GM23338 (cell line): Measurements from ENCODE around the gene VPS8. TPM values are rescaled to one million over a fixed set of nuclear protein-coding genes. Genes with fewer than 3 reads are reported as not detected.

ENCODE experiments used
- ATAC-seq: fragments of 200-7000 bp; cut with Tn5 transposase; 3 replicates; pipeline ENCODE4 v1.9.1; 2020
- DNase-seq: peaks from one replicate; pipeline ENCODE4 v3.0.0-alpha.2; 2015; ENCODE audit warnings: low spot score
- H2AFZ ChIP-seq: fragments of 200-600 bp; sonication (generic); 2 replicates; pipeline ENCODE4 v1.8.0; 2016; ENCODE audit warnings: antibody characterized with exemption, mild to moderate bottlenecking, moderate library complexity
- H3F3A ChIP-seq: fragments of 200-600 bp; sonication (generic); replicated peaks from 2 replicates; pipeline ENCODE4 v1.8.0; 2017; ENCODE audit warnings: antibody characterized with exemption, mixed run types, low read depth
- H3K27ac ChIP-seq: fragments of 200-600 bp; sonication (generic); 2 replicates; pipeline ENCODE4 v1.6.1; 2016; ENCODE audit warnings: low read depth
- H3K27me3 ChIP-seq: fragments of 200-600 bp; sonication (generic); 2 replicates; pipeline ENCODE4 v1.8.0; 2016; ENCODE audit warnings: mild to moderate bottlenecking, mixed run types, moderate library complexity; ENCODE audit not compliant: insufficient read depth
- H3K36me3 ChIP-seq: fragments of 200-600 bp; sonication (generic); 2 replicates; pipeline ENCODE4 v1.8.0; 2016; ENCODE audit warnings: mild to moderate bottlenecking; ENCODE audit not compliant: insufficient read depth
- H3K4me1 ChIP-seq: fragments of 200-600 bp; sonication (generic); 2 replicates; pipeline ENCODE4 v1.8.0; 2016; ENCODE audit warnings: mild to moderate bottlenecking, moderate library complexity; ENCODE audit not compliant: insufficient read depth
- H3K4me2 ChIP-seq: fragments of 200-600 bp; sonication (generic); 2 replicates; pipeline ENCODE4 v1.7.1; 2017; ENCODE audit warnings: mixed run types
- H3K4me3 ChIP-seq: fragments of 200-600 bp; sonication (generic); 2 replicates; pipeline ENCODE4 v1.6.1; 2016; ENCODE audit warnings: mixed run types
- H3K79me2 ChIP-seq: fragments of 200-600 bp; sonication (generic); replicated peaks from 2 replicates; pipeline ENCODE4 v1.8.0; 2017; ENCODE audit warnings: mild to moderate bottlenecking; ENCODE audit not compliant: insufficient read depth
- H3K9me2 ChIP-seq: fragments of 200-600 bp; sonication (generic); 2 replicates; pipeline ENCODE4 v1.8.0; 2017; ENCODE audit not compliant: insufficient read depth
- H4K20me1 ChIP-seq: fragments of 200-600 bp; sonication (generic); replicated peaks from 2 replicates; pipeline ENCODE4 v1.8.0; 2017; ENCODE audit warnings: mild to moderate bottlenecking; ENCODE audit not compliant: insufficient read depth
- H3K27ac Mint-ChIP-seq: 2 replicates; pipeline ENCODE4 v1.8.0; 2020; ENCODE audit warnings: inconsistent platforms, mild to moderate bottlenecking, moderate library complexity, mixed read lengths
- H3K27me3 Mint-ChIP-seq: 3 replicates; pipeline ENCODE4 v1.8.0; 2022; ENCODE audit warnings: low read depth, mild to moderate bottlenecking, moderate library complexity, mixed read lengths, inconsistent platforms; ENCODE audit not compliant: insufficient read depth, poor library complexity
- H3K36me3 Mint-ChIP-seq: 3 replicates; pipeline ENCODE4 v1.8.0; 2021; ENCODE audit warnings: low read depth, mild to moderate bottlenecking, inconsistent platforms, moderate library complexity, mixed read lengths
- H3K4me1 Mint-ChIP-seq: 3 replicates; pipeline ENCODE4 v1.8.0; 2020; ENCODE audit warnings: mild to moderate bottlenecking, inconsistent platforms, mixed read lengths
- H3K4me3 Mint-ChIP-seq: 3 replicates; pipeline ENCODE4 v1.8.0; 2021; ENCODE audit warnings: moderate library complexity, mild to moderate bottlenecking, inconsistent platforms, mixed read lengths
- H3K9me3 Mint-ChIP-seq: 3 replicates; pipeline ENCODE4 v1.8.0; 2020; ENCODE audit warnings: moderate library complexity, mild to moderate bottlenecking, inconsistent platforms, mixed read lengths
- EZH2 ChIP-seq: fragments of 200-600 bp; sonication (generic); IDR thresholded peaks from one replicate; pipeline ENCODE4 v1.8.0; 2017; ENCODE audit warnings: antibody characterized with exemption, mild to moderate bottlenecking, low read depth; ENCODE audit not compliant: unreplicated experiment
- NANOG ChIP-seq: IDR thresholded peaks from 2 replicates; pipeline ENCODE4 v1.6.1; 2016; ENCODE audit warnings: antibody characterized with exemption, borderline replicate concordance
- POLR2AphosphoS5 ChIP-seq: IDR thresholded peaks from 2 replicates; pipeline ENCODE4 v1.6.1; 2016; ENCODE audit warnings: antibody characterized with exemption, low read depth
- STAT1 ChIP-seq: IDR thresholded peaks from one replicate; pipeline ENCODE4 v1.6.1; 2016; ENCODE audit warnings: antibody characterized with exemption; ENCODE audit not compliant: unreplicated experiment
- ZNF114 ChIP-seq: fragments of 250-450 bp; sonication (Bioruptor Pico); IDR thresholded peaks from 2 replicates; pipeline ENCODE4 v1.5.0; 2020; ENCODE audit warnings: mild to moderate bottlenecking, moderate library complexity
- ZNF331 ChIP-seq: fragments of 250-450 bp; sonication (Bioruptor Pico); IDR thresholded peaks from 2 replicates; pipeline ENCODE4 v1.5.0; 2020; ENCODE audit warnings: low read depth, mild to moderate bottlenecking, moderate library complexity
- polyA plus RNA-seq: library from polyadenylated mRNA; unstranded; fragments of >200 nt; fragmentation: Nextera tagmentation; extraction: Ambion mirVana; gene quantifications from 2 replicates; pipeline ENCODE4 v1.2.1, GENCODE V29; 2016
- total RNA-seq: library from RNA; depleted of rRNA; stranded (reverse); fragments of >200 nt; shearing (Covaris generic); gene quantifications from 2 replicates; pipeline ENCODE4 v1.2.3, GENCODE V29; 2014
- TF ChIP-seq, protein P1 (sequence below): IDR thresholded peaks from one replicate; pipeline ENCODE4 v1.6.1; 2018; ENCODE audit warnings: antibody characterized with exemption; ENCODE audit not compliant: unreplicated experiment
- TF ChIP-seq, protein P2 (sequence below), 2 experiments: fragments of 200-600 bp in 1 of 2; sonication (generic) in 1 of 2; conservative IDR thresholded peaks; 2 replicates each; pipeline versions ENCODE4 v1.5.1 to v1.6.1; 2016 to 2017; ENCODE audit warnings: antibody characterized with exemption in 2 of 2, low read depth in 2 of 2, mild to moderate bottlenecking in 2 of 2, moderate library complexity in 1 of 2
- TF ChIP-seq, protein P3 (sequence below): fragments of 250-450 bp; sonication (Bioruptor Pico); IDR thresholded peaks from 2 replicates; pipeline ENCODE4 v1.5.0; 2020; ENCODE audit warnings: mild to moderate bottlenecking, moderate library complexity
- TF ChIP-seq, protein P4 (sequence below): IDR thresholded peaks from 2 replicates; pipeline ENCODE4 v1.6.1; 2016; ENCODE audit warnings: antibody characterized with exemption

Gene VPS8
- total and polyA plus RNA-seq, 2 experiments from 2014 or later, result 17.3 to 45.5 TPM

DNA sequence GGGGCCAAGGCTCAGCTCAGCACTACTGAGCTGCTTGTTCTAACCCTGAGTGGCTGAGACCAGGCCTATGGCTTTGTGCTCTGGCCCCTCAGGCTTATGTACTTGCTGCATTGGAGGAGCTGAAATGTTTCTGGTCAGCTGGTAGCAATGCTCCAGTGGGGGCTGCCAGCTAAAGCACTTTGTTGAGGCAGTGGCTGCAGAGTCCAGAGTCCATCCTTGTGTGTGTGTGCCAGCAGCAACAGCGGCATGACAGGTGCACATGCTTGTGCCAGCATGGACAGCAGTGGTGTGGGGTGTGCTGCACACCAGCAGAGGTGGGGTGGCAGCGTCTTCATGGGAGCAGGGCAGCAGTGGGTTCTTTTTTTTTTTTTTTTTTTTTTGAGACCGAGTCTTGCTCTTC is 169.1 kb downstream of the VPS8 start (continued):
- TF ChIP-seq, protein P1, sequence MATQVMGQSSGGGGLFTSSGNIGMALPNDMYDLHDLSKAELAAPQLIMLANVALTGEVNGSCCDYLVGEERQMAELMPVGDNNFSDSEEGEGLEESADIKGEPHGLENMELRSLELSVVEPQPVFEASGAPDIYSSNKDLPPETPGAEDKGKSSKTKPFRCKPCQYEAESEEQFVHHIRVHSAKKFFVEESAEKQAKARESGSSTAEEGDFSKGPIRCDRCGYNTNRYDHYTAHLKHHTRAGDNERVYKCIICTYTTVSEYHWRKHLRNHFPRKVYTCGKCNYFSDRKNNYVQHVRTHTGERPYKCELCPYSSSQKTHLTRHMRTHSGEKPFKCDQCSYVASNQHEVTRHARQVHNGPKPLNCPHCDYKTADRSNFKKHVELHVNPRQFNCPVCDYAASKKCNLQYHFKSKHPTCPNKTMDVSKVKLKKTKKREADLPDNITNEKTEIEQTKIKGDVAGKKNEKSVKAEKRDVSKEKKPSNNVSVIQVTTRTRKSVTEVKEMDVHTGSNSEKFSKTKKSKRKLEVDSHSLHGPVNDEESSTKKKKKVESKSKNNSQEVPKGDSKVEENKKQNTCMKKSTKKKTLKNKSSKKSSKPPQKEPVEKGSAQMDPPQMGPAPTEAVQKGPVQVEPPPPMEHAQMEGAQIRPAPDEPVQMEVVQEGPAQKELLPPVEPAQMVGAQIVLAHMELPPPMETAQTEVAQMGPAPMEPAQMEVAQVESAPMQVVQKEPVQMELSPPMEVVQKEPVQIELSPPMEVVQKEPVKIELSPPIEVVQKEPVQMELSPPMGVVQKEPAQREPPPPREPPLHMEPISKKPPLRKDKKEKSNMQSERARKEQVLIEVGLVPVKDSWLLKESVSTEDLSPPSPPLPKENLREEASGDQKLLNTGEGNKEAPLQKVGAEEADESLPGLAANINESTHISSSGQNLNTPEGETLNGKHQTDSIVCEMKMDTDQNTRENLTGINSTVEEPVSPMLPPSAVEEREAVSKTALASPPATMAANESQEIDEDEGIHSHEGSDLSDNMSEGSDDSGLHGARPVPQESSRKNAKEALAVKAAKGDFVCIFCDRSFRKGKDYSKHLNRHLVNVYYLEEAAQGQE, result no peak

DNA sequence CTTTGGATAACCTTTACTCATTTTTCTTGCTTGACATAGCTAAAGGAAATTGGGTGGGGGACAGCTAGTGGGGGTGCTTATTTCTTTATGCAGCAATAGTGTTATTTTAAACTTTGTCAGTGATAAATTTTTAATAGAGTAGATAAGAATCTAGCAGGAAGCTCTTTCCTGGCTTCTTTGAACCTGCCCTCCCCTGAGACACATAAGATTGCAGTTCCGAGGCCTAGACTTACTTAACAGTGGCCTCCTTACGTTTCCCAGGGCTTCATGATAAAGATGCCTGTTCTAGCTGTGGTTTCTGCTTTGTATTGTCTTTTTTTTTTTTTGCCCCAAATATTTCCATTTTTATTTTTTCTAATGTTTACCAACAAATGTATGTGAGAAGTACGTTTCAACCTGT is 170.1 kb downstream of the VPS8 start:
- Mint-ChIP-seq H3K36me3 (peaks cover 3% of the 10 kb centered on the region; the same call in 2 of the 3 replicates), H3K4me1 (no peaks in the 10 kb centered on the region; the same call in 2 of the 3 replicates), H3K27ac (no peak overlapping the region), H3K9me3 (no peaks in the 10 kb centered on the region), H3K4me3 (no peak overlapping the region), H3K27me3 (no peaks in the 10 kb centered on the region)
- H3K27ac ChIP-seq, result no peak overlapping the region
- H3K4me1 ChIP-seq, result no peaks in the 10 kb centered on the region
- H3K4me3 ChIP-seq, result no peak overlapping the region
- DNase-seq (no peak), ATAC-seq (no peak)
- H3F3A ChIP-seq, result no peaks in the 10 kb centered on the region
- H3K9me2 ChIP-seq, result no peaks in the 10 kb centered on the region
- H3K27me3 ChIP-seq, result no peaks in the 10 kb centered on the region
- H2AFZ ChIP-seq, result no peak overlapping the region
- no peaks in the 10 kb centered on the region for H3K36me3 ChIP-seq
- H4K20me1 ChIP-seq, result no peaks in the 10 kb centered on the region
- H3K4me2 ChIP-seq, result no peak overlapping the region
- no peaks in the 10 kb centered on the region for H3K79me2 ChIP-seq
- TF ChIP-seq ZNF114, result no peak
- TF ChIP-seq, protein P2, sequence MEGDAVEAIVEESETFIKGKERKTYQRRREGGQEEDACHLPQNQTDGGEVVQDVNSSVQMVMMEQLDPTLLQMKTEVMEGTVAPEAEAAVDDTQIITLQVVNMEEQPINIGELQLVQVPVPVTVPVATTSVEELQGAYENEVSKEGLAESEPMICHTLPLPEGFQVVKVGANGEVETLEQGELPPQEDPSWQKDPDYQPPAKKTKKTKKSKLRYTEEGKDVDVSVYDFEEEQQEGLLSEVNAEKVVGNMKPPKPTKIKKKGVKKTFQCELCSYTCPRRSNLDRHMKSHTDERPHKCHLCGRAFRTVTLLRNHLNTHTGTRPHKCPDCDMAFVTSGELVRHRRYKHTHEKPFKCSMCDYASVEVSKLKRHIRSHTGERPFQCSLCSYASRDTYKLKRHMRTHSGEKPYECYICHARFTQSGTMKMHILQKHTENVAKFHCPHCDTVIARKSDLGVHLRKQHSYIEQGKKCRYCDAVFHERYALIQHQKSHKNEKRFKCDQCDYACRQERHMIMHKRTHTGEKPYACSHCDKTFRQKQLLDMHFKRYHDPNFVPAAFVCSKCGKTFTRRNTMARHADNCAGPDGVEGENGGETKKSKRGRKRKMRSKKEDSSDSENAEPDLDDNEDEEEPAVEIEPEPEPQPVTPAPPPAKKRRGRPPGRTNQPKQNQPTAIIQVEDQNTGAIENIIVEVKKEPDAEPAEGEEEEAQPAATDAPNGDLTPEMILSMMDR (conservative IDR thresholded peaks at IDR 0.05; ENCODE audit: low read depth in 2 of 2), result no peak
- TF ChIP-seq STAT1, result no peak
- TF ChIP-seq NANOG, result no peak
- TF ChIP-seq POLR2AphosphoS5, result no peak
- TF ChIP-seq, protein P3, sequence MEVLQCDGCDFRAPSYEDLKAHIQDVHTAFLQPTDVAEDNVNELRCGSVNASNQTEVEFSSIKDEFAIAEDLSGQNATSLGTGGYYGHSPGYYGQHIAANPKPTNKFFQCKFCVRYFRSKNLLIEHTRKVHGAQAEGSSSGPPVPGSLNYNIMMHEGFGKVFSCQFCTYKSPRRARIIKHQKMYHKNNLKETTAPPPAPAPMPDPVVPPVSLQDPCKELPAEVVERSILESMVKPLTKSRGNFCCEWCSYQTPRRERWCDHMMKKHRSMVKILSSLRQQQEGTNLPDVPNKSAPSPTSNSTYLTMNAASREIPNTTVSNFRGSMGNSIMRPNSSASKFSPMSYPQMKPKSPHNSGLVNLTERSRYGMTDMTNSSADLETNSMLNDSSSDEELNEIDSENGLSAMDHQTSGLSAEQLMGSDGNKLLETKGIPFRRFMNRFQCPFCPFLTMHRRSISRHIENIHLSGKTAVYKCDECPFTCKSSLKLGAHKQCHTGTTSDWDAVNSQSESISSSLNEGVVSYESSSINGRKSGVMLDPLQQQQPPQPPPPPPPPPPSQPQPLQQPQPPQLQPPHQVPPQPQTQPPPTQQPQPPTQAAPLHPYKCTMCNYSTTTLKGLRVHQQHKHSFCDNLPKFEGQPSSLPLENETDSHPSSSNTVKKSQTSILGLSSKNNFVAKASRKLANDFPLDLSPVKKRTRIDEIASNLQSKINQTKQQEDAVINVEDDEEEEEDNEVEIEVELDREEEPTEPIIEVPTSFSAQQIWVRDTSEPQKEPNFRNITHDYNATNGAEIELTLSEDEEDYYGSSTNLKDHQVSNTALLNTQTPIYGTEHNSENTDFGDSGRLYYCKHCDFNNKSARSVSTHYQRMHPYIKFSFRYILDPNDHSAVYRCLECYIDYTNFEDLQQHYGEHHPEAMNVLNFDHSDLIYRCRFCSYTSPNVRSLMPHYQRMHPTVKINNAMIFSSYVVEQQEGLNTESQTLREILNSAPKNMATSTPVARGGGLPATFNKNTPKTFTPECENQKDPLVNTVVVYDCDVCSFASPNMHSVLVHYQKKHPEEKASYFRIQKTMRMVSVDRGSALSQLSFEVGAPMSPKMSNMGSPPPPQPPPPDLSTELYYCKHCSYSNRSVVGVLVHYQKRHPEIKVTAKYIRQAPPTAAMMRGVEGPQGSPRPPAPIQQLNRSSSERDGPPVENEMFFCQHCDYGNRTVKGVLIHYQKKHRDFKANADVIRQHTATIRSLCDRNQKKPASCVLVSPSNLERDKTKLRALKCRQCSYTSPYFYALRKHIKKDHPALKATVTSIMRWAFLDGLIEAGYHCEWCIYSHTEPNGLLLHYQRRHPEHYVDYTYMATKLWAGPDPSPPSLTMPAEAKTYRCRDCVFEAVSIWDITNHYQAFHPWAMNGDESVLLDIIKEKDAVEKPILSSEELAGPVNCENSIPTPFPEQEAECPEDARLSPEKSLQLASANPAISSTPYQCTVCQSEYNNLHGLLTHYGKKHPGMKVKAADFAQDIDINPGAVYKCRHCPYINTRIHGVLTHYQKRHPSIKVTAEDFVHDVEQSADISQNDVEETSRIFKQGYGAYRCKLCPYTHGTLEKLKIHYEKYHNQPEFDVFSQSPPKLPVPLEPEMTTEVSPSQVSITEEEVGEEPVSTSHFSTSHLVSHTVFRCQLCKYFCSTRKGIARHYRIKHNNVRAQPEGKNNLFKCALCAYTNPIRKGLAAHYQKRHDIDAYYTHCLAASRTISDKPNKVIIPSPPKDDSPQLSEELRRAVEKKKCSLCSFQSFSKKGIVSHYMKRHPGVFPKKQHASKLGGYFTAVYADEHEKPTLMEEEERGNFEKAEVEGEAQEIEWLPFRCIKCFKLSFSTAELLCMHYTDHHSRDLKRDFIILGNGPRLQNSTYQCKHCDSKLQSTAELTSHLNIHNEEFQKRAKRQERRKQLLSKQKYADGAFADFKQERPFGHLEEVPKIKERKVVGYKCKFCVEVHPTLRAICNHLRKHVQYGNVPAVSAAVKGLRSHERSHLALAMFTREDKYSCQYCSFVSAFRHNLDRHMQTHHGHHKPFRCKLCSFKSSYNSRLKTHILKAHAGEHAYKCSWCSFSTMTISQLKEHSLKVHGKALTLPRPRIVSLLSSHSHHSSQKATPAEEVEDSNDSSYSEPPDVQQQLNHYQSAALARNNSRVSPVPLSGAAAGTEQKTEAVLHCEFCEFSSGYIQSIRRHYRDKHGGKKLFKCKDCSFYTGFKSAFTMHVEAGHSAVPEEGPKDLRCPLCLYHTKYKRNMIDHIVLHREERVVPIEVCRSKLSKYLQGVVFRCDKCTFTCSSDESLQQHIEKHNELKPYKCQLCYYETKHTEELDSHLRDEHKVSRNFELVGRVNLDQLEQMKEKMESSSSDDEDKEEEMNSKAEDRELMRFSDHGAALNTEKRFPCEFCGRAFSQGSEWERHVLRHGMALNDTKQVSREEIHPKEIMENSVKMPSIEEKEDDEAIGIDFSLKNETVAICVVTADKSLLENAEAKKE (CRISPR knock-in tag), result no peak
- TF ChIP-seq, protein P4, sequence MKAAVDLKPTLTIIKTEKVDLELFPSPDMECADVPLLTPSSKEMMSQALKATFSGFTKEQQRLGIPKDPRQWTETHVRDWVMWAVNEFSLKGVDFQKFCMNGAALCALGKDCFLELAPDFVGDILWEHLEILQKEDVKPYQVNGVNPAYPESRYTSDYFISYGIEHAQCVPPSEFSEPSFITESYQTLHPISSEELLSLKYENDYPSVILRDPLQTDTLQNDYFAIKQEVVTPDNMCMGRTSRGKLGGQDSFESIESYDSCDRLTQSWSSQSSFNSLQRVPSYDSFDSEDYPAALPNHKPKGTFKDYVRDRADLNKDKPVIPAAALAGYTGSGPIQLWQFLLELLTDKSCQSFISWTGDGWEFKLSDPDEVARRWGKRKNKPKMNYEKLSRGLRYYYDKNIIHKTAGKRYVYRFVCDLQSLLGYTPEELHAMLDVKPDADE, result no peak
- no peak for TF ChIP-seq ZNF331 (CRISPR knock-in tag)
- no peak for TF ChIP-seq EZH2
